NCI-H748 treated with DMSO at 0.1 percent for 48 hours (cell line): ENCODE results near the gene KRTAP12-3.
"Not testable (repeated sequence)": the region's sequence is repeated elsewhere in the genome, so short reads cannot be mapped to it uniquely, and the experiment has no call there.

Experiments used
- DNase-seq: peaks from one replicate; lab custom pipeline; 2025; lab: John Stamatoyannopoulos, UW

KRTAP12-3 gene

DNA sequence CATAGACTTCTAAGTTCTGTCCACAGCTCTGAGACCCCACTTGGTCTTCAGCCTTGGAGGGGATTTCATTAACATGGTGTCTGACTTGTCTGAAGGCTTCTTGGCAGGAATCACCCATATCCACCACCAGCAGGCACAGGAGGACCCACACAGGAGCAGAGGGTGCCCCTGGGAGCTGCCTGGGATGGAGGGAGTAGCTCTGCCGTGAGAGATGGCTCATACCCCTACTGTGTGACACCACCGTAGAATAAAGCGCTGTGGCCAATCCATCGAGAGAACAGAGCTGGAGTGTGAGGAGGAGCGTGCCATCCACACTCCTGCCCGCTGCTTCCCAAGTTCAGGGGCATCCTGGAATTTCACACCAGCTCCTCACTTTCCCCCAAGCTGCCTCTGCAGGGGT lies 27.3 kb downstream of the KRTAP12-3 start:
- not testable (repeated sequence) for DNase-seq

- DNase-seq: no peak
Measured at GRCh38 chr21:44686000-44686781, 28.5 kb downstream of the KRTAP12-3 start.

- no peak for DNase-seq
Measured at GRCh38 chr21:44686843-44687561, 29.3 kb downstream of the KRTAP12-3 start.

DNA sequence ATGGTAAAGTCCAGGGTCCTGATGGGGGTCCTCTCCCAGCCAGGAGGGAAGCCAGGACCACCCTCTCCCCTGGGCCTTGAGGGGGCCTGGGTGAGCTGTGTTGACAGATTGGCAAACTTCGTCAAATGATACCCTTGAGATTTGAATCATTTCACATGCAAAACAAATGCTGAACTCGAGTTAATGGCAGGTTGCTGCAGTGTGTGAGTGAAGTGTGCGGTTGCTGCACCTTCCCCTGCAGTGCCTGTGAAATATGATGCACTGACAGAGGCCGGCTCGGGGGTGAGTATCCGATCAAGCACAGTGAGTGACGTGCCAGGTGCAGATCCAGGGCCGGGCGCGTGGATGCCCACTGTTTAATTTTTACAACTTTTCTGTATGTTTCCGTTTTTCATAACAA lies 29.9 kb downstream of the KRTAP12-3 start:
- peak; percentile 14 for DNase-seq

- DNase-seq: not testable (repeated sequence)
Measured at GRCh38 chr21:44689740-44690139, 32.0 kb downstream of the KRTAP12-3 start.

- DNase-seq: no peak
Measured at GRCh38 chr21:44691686-44692085, 34.0 kb downstream of the KRTAP12-3 start.

- no peak for DNase-seq
Measured at GRCh38 chr21:44692798-44693512, 35.2 kb downstream of the KRTAP12-3 start.

DNA sequence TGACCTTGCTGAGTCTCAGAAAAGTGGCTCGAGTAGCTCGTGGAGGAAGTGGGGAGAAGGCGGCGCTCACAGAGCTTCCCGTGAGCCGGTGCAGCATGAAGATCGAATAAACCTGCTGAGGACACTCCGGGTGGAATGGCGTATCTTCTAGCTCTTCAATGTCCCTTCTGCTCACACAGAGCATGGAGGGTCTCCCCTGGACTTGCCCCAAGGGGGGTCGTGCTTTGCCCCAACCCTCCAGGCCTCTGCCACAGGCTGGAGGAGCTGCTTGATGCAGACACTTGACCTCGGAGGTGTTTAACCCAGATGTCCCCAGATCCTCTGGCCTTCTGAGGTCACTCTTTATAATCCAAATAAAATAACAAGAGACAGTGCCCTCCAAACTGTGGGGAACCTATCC lies 37.0 kb downstream of the KRTAP12-3 start:
- no peak for DNase-seq

DNA sequence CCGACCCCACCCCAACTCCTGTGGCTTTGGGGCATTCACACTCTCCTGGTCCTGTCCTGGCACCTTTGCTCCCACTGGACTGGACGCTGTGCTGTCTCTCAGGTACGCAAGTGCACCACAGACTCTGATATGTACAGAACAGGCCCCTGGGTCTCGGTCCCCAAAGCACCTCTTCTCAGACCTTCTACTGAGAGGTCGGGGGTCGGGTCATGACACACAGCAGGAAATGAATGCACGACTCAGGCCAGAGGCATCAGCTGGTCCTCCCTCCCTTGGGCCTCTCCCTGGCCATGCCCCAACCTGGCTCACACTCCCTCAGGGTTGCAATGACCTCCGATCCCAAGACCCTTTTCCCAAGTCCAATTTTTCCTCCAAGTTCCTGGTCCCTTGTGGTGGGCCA lies 37.5 kb downstream of the KRTAP12-3 start:
- DNase-seq: no peak

GRCh38 chr21:44695641-44696040 lies 37.9 kb downstream of the KRTAP12-3 start:
- DNase-seq: no peak

GRCh38 chr21:44696572-44696971 lies 38.8 kb downstream of the KRTAP12-3 start:
- no peak for DNase-seq

DNA sequence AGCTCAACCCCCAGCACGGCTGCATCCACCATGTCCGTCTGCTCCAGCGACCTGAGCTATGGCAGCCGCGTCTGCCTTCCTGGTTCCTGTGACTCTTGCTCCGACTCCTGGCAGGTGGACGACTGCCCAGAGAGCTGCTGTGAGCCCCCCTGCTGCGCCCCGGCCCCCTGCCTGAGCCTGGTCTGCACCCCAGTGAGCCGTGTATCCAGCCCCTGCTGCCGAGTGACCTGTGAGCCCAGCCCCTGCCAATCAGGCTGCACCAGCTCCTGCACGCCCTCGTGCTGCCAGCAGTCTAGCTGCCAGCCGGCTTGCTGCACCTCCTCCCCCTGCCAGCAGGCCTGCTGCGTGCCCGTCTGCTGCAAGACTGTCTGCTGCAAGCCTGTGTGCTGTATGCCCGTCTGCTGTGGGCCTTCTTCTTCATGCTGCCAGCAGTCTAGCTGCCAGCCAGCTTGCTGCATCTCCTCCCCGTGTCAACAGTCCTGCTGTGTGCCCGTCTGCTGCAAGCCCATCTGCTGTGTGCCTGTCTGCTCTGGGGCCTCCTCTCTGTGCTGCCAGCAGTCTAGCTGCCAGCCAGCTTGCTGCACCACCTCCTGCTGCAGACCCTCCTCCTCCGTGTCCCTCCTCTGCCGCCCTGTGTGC lies 39.6 kb downstream of the KRTAP12-3 start, which contains the start of gene KRTAP10-12:
Gene KRTAP10-12, plus strand, starts transcription at position 1 of the 639 bp plus-strand sequence. Its CDS starts 30 bp downstream, at position 31.
- DNase-seq: not testable (repeated sequence)

- no peak for DNase-seq
Measured at GRCh38 chr21:44697811-44698734, 40.3 kb downstream of the KRTAP12-3 start.

- DNase-seq: no peak
Measured at GRCh38 chr21:44699502-44700001, 41.8 kb downstream of the KRTAP12-3 start.

- no peak for DNase-seq
Measured at GRCh38 chr21:44700101-44701022, 42.6 kb downstream of the KRTAP12-3 start.

DNA sequence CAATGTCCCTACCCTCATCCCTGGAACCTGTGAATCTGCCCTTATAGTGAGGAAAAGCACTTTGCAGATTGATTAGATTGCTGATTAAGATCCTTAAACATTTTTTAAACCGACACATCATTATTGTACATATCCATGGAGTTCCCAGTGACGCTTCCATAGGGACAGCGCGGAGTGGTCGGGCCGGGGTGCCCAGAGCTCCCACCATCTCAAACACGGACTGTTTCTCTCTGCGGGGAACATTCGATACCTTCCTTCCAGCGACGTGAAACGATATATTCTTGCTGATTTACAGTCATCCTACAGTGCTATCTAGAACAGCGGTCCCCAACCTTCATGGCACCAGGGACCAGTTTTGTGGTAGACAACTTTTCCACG lies 43.3 kb downstream of the KRTAP12-3 start:
- DNase-seq: no peak

- DNase-seq: no peak
Measured at GRCh38 chr21:44701541-44701940, 43.8 kb downstream of the KRTAP12-3 start.

- no peak for DNase-seq
Measured at GRCh38 chr21:44702111-44702972, 44.6 kb downstream of the KRTAP12-3 start.
